HepG2 (cell line): Measurements from ENCODE around the gene C1QTNF1. TPM values are rescaled to one million over a fixed set of nuclear protein-coding genes. Genes with fewer than 3 reads are reported as not detected.

Experiments
- FOXA3 ChIP-seq: IDR thresholded peaks from 2 replicates; pipeline ENCODE4 v1.6.1; 2016; ENCODE audit warnings: missing genetic modification reagents, missing compliant biosample characterization
- NRL ChIP-seq: sonication (generic); formaldehyde crosslinking; IDR thresholded peaks from 2 replicates; pipeline ENCODE4 v1.5.0; 2020; ENCODE audit warnings: missing genetic modification reagents, mild to moderate bottlenecking, moderate library complexity, borderline replicate concordance
- PCBP1 ChIP-seq: fragments of 200-400 bp; formaldehyde crosslinking; IDR thresholded peaks from 2 replicates; pipeline ENCODE4 v1.6.1; 2017; ENCODE audit warnings: mild to moderate bottlenecking, low read depth, low read length, borderline replicate concordance
- SMAD1 ChIP-seq: sonication (generic); formaldehyde crosslinking; IDR thresholded peaks from 2 replicates; pipeline ENCODE4 v1.4.0; 2020; ENCODE audit warnings: missing genetic modification reagents, low read depth, mild to moderate bottlenecking, borderline replicate concordance
- SMC3 ChIP-seq: IDR thresholded peaks from 2 replicates; pipeline ENCODE4 v1.6.1; 2011; ENCODE audit warnings: low read length, improper control_type of control experiment
- SYNCRIP ChIP-seq: fragments of 200-400 bp; formaldehyde crosslinking; IDR thresholded peaks from 2 replicates; pipeline ENCODE4 v1.6.1; 2018; ENCODE audit warnings: mild to moderate bottlenecking, low read depth, low read length; ENCODE audit not compliant: insufficient read depth
- THAP7 ChIP-seq: sonication (generic); formaldehyde crosslinking; IDR thresholded peaks from 2 replicates; pipeline ENCODE4 v1.8.1; 2023; ENCODE audit warnings: mild to moderate bottlenecking, missing genetic modification reagents
- THAP9 ChIP-seq: sonication (generic); formaldehyde crosslinking; IDR thresholded peaks from 2 replicates; pipeline ENCODE4; 2020; ENCODE audit warnings: missing genetic modification reagents, mild to moderate bottlenecking, borderline replicate concordance
- ZNF225 ChIP-seq: sonication (generic); formaldehyde crosslinking; IDR thresholded peaks from 2 replicates; pipeline ENCODE4 v1.4.0; 2020; ENCODE audit warnings: mild to moderate bottlenecking, missing genetic modification reagents
- ZNF230 ChIP-seq: sonication (generic); formaldehyde crosslinking; IDR thresholded peaks from 2 replicates; pipeline ENCODE4 v1.4.0; 2020; ENCODE audit warnings: mild to moderate bottlenecking, missing genetic modification reagents
- ZNF317 ChIP-seq: sonication (generic); formaldehyde crosslinking; IDR thresholded peaks from 2 replicates; pipeline ENCODE4 v1.5.0; 2020; ENCODE audit warnings: mild to moderate bottlenecking, missing genetic modification reagents
- ZNF326 ChIP-seq: sonication (generic); formaldehyde crosslinking; IDR thresholded peaks from 2 replicates; pipeline ENCODE4 v1.4.0; 2020; ENCODE audit warnings: missing genetic modification reagents, borderline replicate concordance
- ZNF501 ChIP-seq: sonication (generic); formaldehyde crosslinking; IDR thresholded peaks from 2 replicates; pipeline ENCODE4 v1.5.1; 2020; ENCODE audit warnings: mild to moderate bottlenecking, moderate library complexity, missing genetic modification reagents
- ZNF580 ChIP-seq: IDR thresholded peaks from 2 replicates; pipeline ENCODE4 v1.6.1; 2016; ENCODE audit warnings: low read depth, borderline replicate concordance
- ZNF772 ChIP-seq: sonication (generic); formaldehyde crosslinking; IDR thresholded peaks from 2 replicates; pipeline ENCODE4 v1.5.0; 2020; ENCODE audit warnings: mild to moderate bottlenecking, missing genetic modification reagents
- ZNF784 ChIP-seq: sonication (generic); formaldehyde crosslinking; IDR thresholded peaks from 2 replicates; pipeline ENCODE4 v1.5.1; 2020; ENCODE audit warnings: missing genetic modification reagents, mild to moderate bottlenecking, borderline replicate concordance
- ZNF878 ChIP-seq: sonication (generic); formaldehyde crosslinking; IDR thresholded peaks from 2 replicates; pipeline ENCODE4 v1.8.1; 2023; ENCODE audit warnings: mild to moderate bottlenecking, missing genetic modification reagents, moderate library complexity
- polyA plus RNA-seq, 8 experiments: library from polyadenylated mRNA; depleted of rRNA in 3 of 8; stranded (reverse) in 7 of 8; unstranded in 1 of 8; fragments of >200 nt; fragmentation: Illumina TruSeq in 4 of 8; extraction: Trizol in 4 of 8; gene quantifications; 2 replicates each; pipeline versions ENCODE4 v1.2.1 to v1.2.3, GENCODE V29; 2011 to 2016; ENCODE audit warnings: low read depth in 4 of 8, missing spikeins in 1 of 8, mixed read lengths in 1 of 8; ENCODE audit not compliant: insufficient read depth in 1 of 8
- total RNA-seq, 5 experiments: library from RNA; depleted of rRNA; stranded (reverse); fragments of >200 nt; fragmentation: Illumina TruSeq; extraction: Trizol; gene quantifications; 2 replicates each; pipeline ENCODE4 v1.2.3, GENCODE V29; 2016; ENCODE audit warnings: low read depth in 1 of 5

The C1QTNF1 gene
- total and polyA plus RNA-seq, 2 of the 13 experiments (the other 11 are each of a cell fraction or from before 2014, with no cell fraction given) = 0.18 to 0.86 TPM

GRCh38 chr17:79019632-79020584 is 4.1 kb upstream of the C1QTNF1 start (continued):
- TF ChIP-seq PCBP1 (no peak), ZNF772 (0 out of 2 replicates have a peak, but pooled peaks have one; percentile 10), ZNF326 (no peak), ZNF878 (CRISPR knock-in tag) (no peak), NRL (CRISPR knock-in tag) (0 out of 2 replicates have a peak, but pooled peaks have one; percentile 29), SMC3 (peak; percentile 76), ZNF317 (peak; percentile 56; the same call in 1 of the 2 replicates), ZNF230 (CRISPR knock-in tag) (no peak), THAP7 (CRISPR knock-in tag) (0 out of 2 replicates have a peak, but pooled peaks have one; percentile 71), ZNF501 (CRISPR knock-in tag) (peak; percentile 61; the same call in 1 of the 2 replicates), ZNF580 (0 out of 2 replicates have a peak, but pooled peaks have one; percentile 36), ZNF784 (CRISPR knock-in tag) (0 out of 2 replicates have a peak, but pooled peaks have one; percentile 23), SMAD1 (CRISPR knock-in tag) (0 out of 2 replicates have a peak, but pooled peaks have one; percentile 37), SYNCRIP (no peak), ZNF225 (CRISPR knock-in tag) (peak; percentile 75; the same call in 1 of the 2 replicates), THAP9 (CRISPR knock-in tag) (0 out of 2 replicates have a peak, but pooled peaks have one; percentile 22), FOXA3 (CRISPR knock-in tag) (0 out of 2 replicates have a peak, but pooled peaks have one; percentile 10)
